Neural cell (in vitro differentiated cells): ENCODE data around the gene C11orf24. TPM values are rescaled to one million over a fixed set of nuclear protein-coding genes. Genes with fewer than 3 reads are reported as not detected.

Experiments used
- H2AFZ ChIP-seq: fragments of 200-600, 300-800 bp; sonication (generic), shearing (Covaris generic); 2 replicates; pipeline ENCODE4 v1.6.0; 2014; ENCODE audit warnings: low read depth, mild to moderate bottlenecking, antibody characterized with exemption, low read length, moderate library complexity
- H3F3A ChIP-seq: fragments of 200-600 bp; shearing (Covaris generic); 2 replicates; pipeline ENCODE4 v1.6.1; 2016; ENCODE audit warnings: mild to moderate bottlenecking, moderate library complexity, mixed read lengths, antibody characterized with exemption, low read length; ENCODE audit not compliant: insufficient read depth, poor library complexity, severe bottlenecking
- H3K27ac ChIP-seq: fragments of 200-600, 300-800 bp; sonication (generic), shearing (Covaris generic); 2 replicates; pipeline ENCODE4 v1.5.1; 2014; ENCODE audit warnings: mild to moderate bottlenecking, low read length, moderate library complexity
- H3K27me3 ChIP-seq: fragments of 300-800, 200-600 bp; sonication (generic), shearing (Covaris generic); 2 replicates; pipeline ENCODE4 v1.6.0; 2014; ENCODE audit warnings: mild to moderate bottlenecking, low read depth, low read length, moderate library complexity; ENCODE audit not compliant: insufficient read depth
- H3K36me3 ChIP-seq: fragments of 300-800, 200-600 bp; sonication (generic), shearing (Covaris generic); 2 replicates; pipeline ENCODE4 v1.5.1; 2014; ENCODE audit warnings: mild to moderate bottlenecking, antibody characterized with exemption, low read length, moderate library complexity; ENCODE audit not compliant: insufficient read depth
- H3K4me2 ChIP-seq: fragments of 300-800, 200-600 bp; sonication (generic), shearing (Covaris generic); 2 replicates; pipeline ENCODE4 v1.6.0; 2014; ENCODE audit warnings: mild to moderate bottlenecking, low read length
- H3K4me3 ChIP-seq: fragments of 300-800, 200-600 bp; sonication (generic), shearing (Covaris generic); 2 replicates; pipeline ENCODE4 v1.5.1; 2014; ENCODE audit warnings: mild to moderate bottlenecking, low read length, moderate library complexity
- H3K79me2 ChIP-seq: fragments of 200-600 bp; shearing (Covaris generic); replicated peaks from 2 replicates; pipeline ENCODE4 v1.6.0; 2014; ENCODE audit warnings: mild to moderate bottlenecking, low read length, moderate library complexity; ENCODE audit not compliant: insufficient read depth
- H3K9ac ChIP-seq: fragments of 300-800, 200-600 bp; sonication (generic), shearing (Covaris generic); 2 replicates; pipeline ENCODE4 v1.6.1; 2016; ENCODE audit warnings: mild to moderate bottlenecking, low read length, mixed read lengths
- H3K9me2 ChIP-seq: fragments of 200-600 bp; shearing (Covaris generic); 2 replicates; pipeline ENCODE4 v1.6.1; 2016; ENCODE audit warnings: mild to moderate bottlenecking, low read length, mixed read lengths; ENCODE audit not compliant: insufficient read depth
- H3K9me3 ChIP-seq: fragments of 200-600, 300-800 bp; sonication (generic), shearing (Covaris generic); 2 replicates; pipeline ENCODE4 v1.6.1; 2016; ENCODE audit warnings: mild to moderate bottlenecking, mixed run types, low read length, moderate library complexity, mixed read lengths
- H4K20me1 ChIP-seq: fragments of 200-600 bp; shearing (Covaris generic); 2 replicates; pipeline ENCODE4 v1.6.1; 2016; ENCODE audit warnings: mild to moderate bottlenecking, mixed run types; ENCODE audit not compliant: insufficient read depth
- CTCF ChIP-seq: fragments of 450-650 bp; IDR thresholded peaks from 2 replicates; pipeline ENCODE4 v1.5.1; 2014; ENCODE audit warnings: antibody characterized with exemption, mild to moderate bottlenecking, moderate library complexity; ENCODE audit not compliant: poor library complexity, severe bottlenecking
- EP300 ChIP-seq: fragments of 450-650 bp; conservative IDR thresholded peaks from 2 replicates; pipeline ENCODE4 v1.6.1; 2014; ENCODE audit warnings: antibody characterized with exemption, mild to moderate bottlenecking, moderate library complexity; ENCODE audit not compliant: poor library complexity, severe bottlenecking
- EZH2 ChIP-seq: fragments of 200-600, 300-800 bp; shearing (Covaris generic), sonication (generic); IDR thresholded peaks from 2 replicates; pipeline ENCODE4 v1.6.1; 2014; ENCODE audit warnings: antibody characterized with exemption, low read length, borderline replicate concordance, mild to moderate bottlenecking; ENCODE audit not compliant: insufficient read depth, poor library complexity, severe bottlenecking
- MXI1 ChIP-seq: fragments of 450-650 bp; conservative IDR thresholded peaks from 2 replicates; pipeline ENCODE4 v1.6.1; 2014; ENCODE audit warnings: antibody characterized with exemption, mild to moderate bottlenecking; ENCODE audit not compliant: poor library complexity, severe bottlenecking
- POLR2AphosphoS5 ChIP-seq: IDR thresholded peaks from 2 replicates; pipeline ENCODE4 v1.6.1; 2012
- RAD21 ChIP-seq: fragments of 450-650 bp; conservative IDR thresholded peaks from 2 replicates; pipeline ENCODE4 v1.6.1; 2014; ENCODE audit warnings: antibody characterized with exemption, mild to moderate bottlenecking, moderate library complexity
- REST ChIP-seq: IDR thresholded peaks from 2 replicates; pipeline ENCODE4 v1.6.1; 2012; ENCODE audit warnings: borderline replicate concordance
- SMC3 ChIP-seq: fragments of 450-650 bp; conservative IDR thresholded peaks from 2 replicates; pipeline ENCODE4 v1.6.1; 2014; ENCODE audit warnings: antibody characterized with exemption, mild to moderate bottlenecking, moderate library complexity; ENCODE audit not compliant: poor library complexity
- TAF1 ChIP-seq: IDR thresholded peaks from 2 replicates; pipeline ENCODE4 v1.6.1; 2012; ENCODE audit warnings: low read depth
- polyA plus RNA-seq: library from polyadenylated mRNA; depleted of rRNA; stranded (reverse); fragments of >200 nt; gene quantifications from 2 replicates; pipeline ENCODE4 v1.2.3, GENCODE V29; 2014

Gene C11orf24
- polyA plus RNA-seq, 1 donor from 2014 or later: 9.6 TPM

- Histone ChIP-seq H3K36me3 (no peaks in the 10 kb centered on the region), H3K4me2 (no peak overlapping the region), H3K9me2 (no peaks in the 10 kb centered on the region), H3K4me3 (peak overlapping the region; percentile 41), H3F3A (no peaks in the 10 kb centered on the region), H3K9me3 (no peaks in the 10 kb centered on the region), H3K27ac (no peak overlapping the region), H4K20me1 (no peaks in the 10 kb centered on the region), H3K79me2 (peaks cover 20% of the 10 kb centered on the region), H3K9ac (no peak overlapping the region), H2AFZ (no peak overlapping the region), H3K27me3 (no peaks in the 10 kb centered on the region)
- TF ChIP-seq CTCF (no peak), EZH2 (no peak), POLR2AphosphoS5 (no peak), MXI1 (no peak), REST (no peak), RAD21 (no peak), TAF1 (no peak), EP300 (no peak), SMC3 (no peak)
These were observed 2.2 kb downstream of the C11orf24 start for GRCh38 chr11:68269414-68270081.

GRCh38 chr11:68267881-68268240, 3.9 kb downstream of the C11orf24 start:
- Histone ChIP-seq H2AFZ (no peak overlapping the region), H3K79me2 (peaks cover 20% of the 10 kb centered on the region), H3K9me3 (no peaks in the 10 kb centered on the region), H3K9me2 (no peaks in the 10 kb centered on the region), H3F3A (no peaks in the 10 kb centered on the region), H3K9ac (no peak overlapping the region), H3K4me3 (no peak overlapping the region), H3K27me3 (no peaks in the 10 kb centered on the region), H3K4me2 (no peak overlapping the region), H3K27ac (no peak overlapping the region), H4K20me1 (no peaks in the 10 kb centered on the region), H3K36me3 (no peaks in the 10 kb centered on the region)
- TF ChIP-seq POLR2AphosphoS5 (no peak), CTCF (no peak), REST (no peak), SMC3 (no peak), RAD21 (no peak), MXI1 (no peak), TAF1 (no peak), EZH2 (no peak), EP300 (no peak)
